H7 (cell line): ENCODE measurements around the gene CDCA5. TPM values are rescaled to one million over a fixed set of nuclear protein-coding genes. Genes with fewer than 3 reads are reported as not detected.
A peak's percentile ranks its signal among the peaks of the same experiment; 100 is the strongest.

Source experiments
- DNase-seq: peaks from one replicate; pipeline ENCODE4 v3.0.0; 2012
- H3K27me3 ChIP-seq: 2 replicates; pipeline ENCODE4 v1.6.0; 2011; ENCODE audit warnings: mild to moderate bottlenecking, low read length; ENCODE audit not compliant: control insufficient read depth, insufficient read depth
- H3K36me3 ChIP-seq: replicated peaks from 2 replicates; pipeline ENCODE4 v1.5.1; 2011; ENCODE audit warnings: low read length; ENCODE audit not compliant: control insufficient read depth, insufficient read depth
- H3K4me3 ChIP-seq: 2 replicates; pipeline ENCODE4 v1.5.1; 2011; ENCODE audit warnings: low read depth, mild to moderate bottlenecking, control low read depth, low read length, moderate library complexity; ENCODE audit not compliant: insufficient read depth
- total RNA-seq: library from RNA; depleted of rRNA; stranded (reverse); fragments of >200 nt; shearing (Covaris generic); gene quantifications from 2 replicates; pipeline ENCODE4 v1.2.3, GENCODE V29; 2014

Gene CDCA5
- total RNA-seq, 1 experiment from 2014 or later: 83.8 TPM

GRCh38 chr11:65058419-65059054 lies 25.3 kb downstream of the CDCA5 start, which contains the start of gene NAALADL1:
TSS of gene NAALADL1 (minus strand) at chr11:65058553. CDS start at chr11:65058521, 32 bp downstream.
- Histone ChIP-seq H3K4me3 (no peak within 1 kb of the TSS), H3K36me3 (no peaks in the 10 kb centered on the region), H3K27me3 (no peaks in the 10 kb centered on the region)
- DNase-seq: no peak

GRCh38 chr11:65058012-65058411 lies 25.8 kb downstream of the CDCA5 start:
- DNase-seq: no peak
- H3K4me3 ChIP-seq: no peak overlapping the region
- H3K27me3 ChIP-seq: no peaks in the 10 kb centered on the region
- H3K36me3 ChIP-seq: no peaks in the 10 kb centered on the region

GRCh38 chr11:65057526-65057925 lies 26.3 kb downstream of the CDCA5 start:
- H3K36me3 ChIP-seq: no peaks in the 10 kb centered on the region
- no peak overlapping the region for H3K4me3 ChIP-seq
- DNase-seq: no peak
- no peaks in the 10 kb centered on the region for H3K27me3 ChIP-seq

GRCh38 chr11:65056999-65057398 lies 26.8 kb downstream of the CDCA5 start:
- no peaks in the 10 kb centered on the region for H3K27me3 ChIP-seq
- no peak overlapping the region for H3K4me3 ChIP-seq
- DNase-seq: no peak
- H3K36me3 ChIP-seq: no peaks in the 10 kb centered on the region

GRCh38 chr11:65055538-65055937 lies 28.3 kb downstream of the CDCA5 start:
- no peaks in the 10 kb centered on the region for H3K27me3 ChIP-seq
- DNase-seq: no peak
- H3K4me3 ChIP-seq: no peak overlapping the region
- H3K36me3 ChIP-seq: no peaks in the 10 kb centered on the region

- no peak overlapping the region for H3K4me3 ChIP-seq
- H3K27me3 ChIP-seq: no peaks in the 10 kb centered on the region
- no peaks in the 10 kb centered on the region for H3K36me3 ChIP-seq
- no peak for DNase-seq
These were observed 29.9 kb downstream of the CDCA5 start for GRCh38 chr11:65053827-65054508.

GRCh38 chr11:65051398-65051858 lies 32.4 kb downstream of the CDCA5 start:
- DNase-seq: no peak
- Histone ChIP-seq H3K36me3 (no peaks in the 10 kb centered on the region), H3K27me3 (no peaks in the 10 kb centered on the region; the same call in 1 of the 2 replicates), H3K4me3 (no peak overlapping the region)

- peak; percentile 93 for DNase-seq
- Histone ChIP-seq H3K4me3 (peak overlapping the region; percentile 30), H3K36me3 (peaks cover 7% of the 10 kb centered on the region), H3K27me3 (no peaks in the 10 kb centered on the region; the same call in 1 of the 2 replicates)
These were observed 36.0 kb downstream of the CDCA5 start for GRCh38 chr11:65047581-65048422.

- DNase-seq: peak; percentile 65
- no peak overlapping the region for H3K4me3 ChIP-seq
- H3K27me3 ChIP-seq: no peaks in the 10 kb centered on the region; the same call in 1 of the 2 replicates
- peaks cover 7% of the 10 kb centered on the region for H3K36me3 ChIP-seq
These were observed 38.1 kb downstream of the CDCA5 start for GRCh38 chr11:65045728-65046127.

GRCh38 chr11:65045061-65045460 lies 38.8 kb downstream of the CDCA5 start:
- H3K27me3 ChIP-seq: no peaks in the 10 kb centered on the region; the same call in 1 of the 2 replicates
- DNase-seq: no peak
- no peak overlapping the region for H3K4me3 ChIP-seq
- H3K36me3 ChIP-seq: peaks cover 7% of the 10 kb centered on the region

GRCh38 chr11:65043881-65044501 lies 39.8 kb downstream of the CDCA5 start:
- Histone ChIP-seq H3K27me3 (no peaks in the 10 kb centered on the region; the same call in 1 of the 2 replicates), H3K36me3 (peaks cover 7% of the 10 kb centered on the region), H3K4me3 (no peak overlapping the region)
- DNase-seq: peak; percentile 49

- DNase-seq: no peak
- Histone ChIP-seq H3K36me3 (peaks cover 7% of the 10 kb centered on the region), H3K4me3 (no peak overlapping the region), H3K27me3 (no peaks in the 10 kb centered on the region; the same call in 1 of the 2 replicates)
These were observed 40.9 kb downstream of the CDCA5 start for GRCh38 chr11:65042891-65043290.

GRCh38 chr11:65040847-65041622 lies 42.8 kb downstream of the CDCA5 start, which contains the start of gene SAC3D1:
TSS of gene SAC3D1 (plus strand) at chr11:65041210. CDS start at chr11:65041293, 83 bp downstream.
- DNase-seq: peak; percentile 98
- Histone ChIP-seq H3K4me3 (peak within 1 kb of the TSS; percentile 82), H3K36me3 (peaks cover 7% of the 10 kb centered on the region), H3K27me3 (no peaks in the 10 kb centered on the region)
